GOT3 (cell line): ENCODE measurements around the gene NSMF.

Source experiments
- DNase-seq: peaks from one replicate; lab custom pipeline; 2025; ENCODE audit warnings: mixed read lengths; lab: John Stamatoyannopoulos, UW

NSMF gene

GRCh38 chr9:137432687-137433348 is 26.3 kb downstream of the NSMF start:
- no peak for DNase-seq

DNA sequence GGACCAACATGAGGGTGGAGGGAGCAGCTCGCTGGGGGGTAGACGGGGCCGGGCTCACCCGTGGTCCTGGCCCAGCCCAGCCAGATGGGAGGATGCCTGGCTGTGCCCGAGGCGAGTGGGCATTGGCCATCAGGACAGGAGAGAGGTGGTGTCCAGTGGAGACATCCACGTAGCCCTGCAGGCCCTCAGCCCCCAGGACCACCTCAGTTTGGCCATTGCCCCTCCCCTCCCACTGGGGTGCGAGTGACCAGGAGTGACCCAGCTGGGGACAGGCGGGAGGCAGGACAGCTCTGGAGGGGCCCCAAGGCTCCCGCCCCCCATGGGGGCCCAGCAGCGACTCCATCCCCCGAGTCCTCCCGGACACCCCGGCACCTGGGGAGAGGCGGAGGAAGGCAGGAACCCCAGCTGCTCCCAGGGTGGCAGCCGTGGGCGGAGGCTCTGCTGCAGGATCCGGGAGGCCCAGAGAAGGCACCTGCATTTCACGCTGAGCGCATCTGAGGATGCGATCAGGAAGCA is 27.7 kb downstream of the NSMF start:
- DNase-seq, result no peak

DNA sequence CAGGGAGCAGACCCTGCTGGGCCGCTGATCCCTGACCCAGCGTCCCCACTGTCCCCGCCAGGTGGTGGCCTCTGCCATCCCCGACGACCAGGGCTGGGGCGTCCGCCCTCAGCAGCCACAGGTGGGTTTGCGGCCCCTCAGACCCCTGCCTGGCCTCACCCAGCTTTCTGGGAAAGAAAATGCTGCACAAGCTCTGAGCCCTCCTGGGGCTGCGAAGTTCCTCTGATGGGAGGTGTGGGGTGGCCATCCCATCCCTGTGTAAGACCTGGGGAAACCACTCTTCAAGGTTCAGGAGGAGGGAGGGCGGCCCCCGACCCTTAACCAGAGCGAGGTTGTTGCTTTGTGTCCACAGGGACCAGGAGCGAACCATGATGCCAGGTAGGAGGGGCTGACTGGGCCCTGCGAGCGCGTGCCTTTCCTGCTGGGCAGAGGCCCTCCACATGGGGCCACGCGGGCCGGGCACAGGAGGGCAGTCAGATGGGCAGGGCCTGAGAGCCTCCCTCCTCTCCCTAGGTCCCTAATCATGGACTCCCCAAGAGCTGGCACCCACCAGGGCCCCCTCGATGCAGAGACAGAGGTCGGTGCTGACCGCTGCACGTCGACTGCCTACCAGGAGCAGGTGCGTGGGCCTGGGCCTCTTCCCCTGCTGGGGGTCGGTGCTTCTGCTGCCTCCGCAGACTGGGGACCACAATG is 28.3 kb downstream of the NSMF start:
- no peak for DNase-seq

- no peak for DNase-seq
Observed at GRCh38 chr9:137429974-137430722, 29.0 kb downstream of the NSMF start.

DNA sequence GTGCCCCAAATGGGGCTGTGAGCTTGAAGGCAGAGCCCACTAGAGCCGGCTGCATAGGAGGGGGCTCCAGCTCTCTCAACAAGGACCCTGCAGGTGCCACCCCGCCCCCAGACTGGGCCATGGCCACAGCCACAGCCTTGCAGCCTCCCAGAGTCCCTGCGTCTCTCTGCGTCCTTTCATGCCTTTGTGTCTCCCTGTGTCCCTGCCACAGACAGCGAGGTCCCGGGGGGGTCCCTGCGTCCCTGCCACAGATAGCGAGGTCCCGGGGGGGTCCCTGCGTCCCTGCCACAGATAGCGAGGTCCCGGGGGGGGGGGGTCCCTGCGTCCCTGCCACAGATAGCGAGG is 29.6 kb downstream of the NSMF start:
- no peak for DNase-seq

DNA sequence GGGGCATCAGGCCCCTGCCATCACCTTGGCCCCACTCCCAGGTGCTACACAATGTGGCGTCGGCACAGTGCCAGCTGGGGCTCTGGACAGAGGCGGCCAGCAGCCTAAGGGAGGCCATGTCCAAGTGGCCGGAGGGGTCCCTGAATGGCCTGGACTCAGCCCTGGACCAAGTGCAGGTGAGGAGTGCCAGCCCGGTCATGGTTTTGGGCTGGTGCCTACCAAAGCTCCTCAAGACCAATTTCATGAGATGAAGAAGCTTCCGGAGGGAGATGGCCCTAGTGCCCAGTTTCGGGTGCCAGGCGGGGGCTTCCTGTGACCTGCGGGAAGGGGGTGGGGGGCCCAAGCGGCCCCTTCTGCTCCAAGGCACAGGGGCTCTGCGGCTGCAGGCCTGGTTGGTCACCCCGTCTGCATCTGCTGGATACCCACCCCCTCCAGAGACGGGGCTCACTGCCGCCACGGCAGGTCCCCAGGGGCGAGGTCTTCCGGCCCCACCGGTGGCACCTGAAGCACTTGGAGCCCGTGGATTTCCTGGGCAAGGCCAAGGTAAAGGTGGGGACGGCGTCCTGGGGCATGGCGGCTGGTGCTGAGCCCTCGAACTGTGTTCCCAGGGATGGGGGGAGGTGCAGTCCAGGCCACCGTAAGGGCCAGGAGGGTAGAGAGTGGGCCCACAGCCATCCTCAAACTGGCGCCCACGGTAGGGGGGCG is 30.1 kb downstream of the NSMF start:
- DNase-seq, result no peak

DNA sequence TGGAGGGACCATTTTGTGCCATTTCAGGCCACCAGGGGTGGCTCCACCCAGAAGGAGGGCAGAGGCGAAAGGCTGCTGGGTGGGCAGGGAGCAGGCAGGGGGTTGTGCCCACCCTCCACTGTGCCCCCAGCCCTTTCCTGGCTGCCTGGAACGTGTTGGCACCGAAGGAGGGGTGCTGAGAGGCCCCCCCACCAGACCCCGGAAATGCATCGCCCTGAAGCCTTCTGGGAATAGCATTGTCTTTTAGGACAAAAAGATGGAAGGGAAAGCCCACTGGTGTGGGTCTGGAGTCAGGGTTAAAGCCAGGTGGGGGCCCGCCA is 30.9 kb downstream of the NSMF start:
- no peak for DNase-seq

DNA sequence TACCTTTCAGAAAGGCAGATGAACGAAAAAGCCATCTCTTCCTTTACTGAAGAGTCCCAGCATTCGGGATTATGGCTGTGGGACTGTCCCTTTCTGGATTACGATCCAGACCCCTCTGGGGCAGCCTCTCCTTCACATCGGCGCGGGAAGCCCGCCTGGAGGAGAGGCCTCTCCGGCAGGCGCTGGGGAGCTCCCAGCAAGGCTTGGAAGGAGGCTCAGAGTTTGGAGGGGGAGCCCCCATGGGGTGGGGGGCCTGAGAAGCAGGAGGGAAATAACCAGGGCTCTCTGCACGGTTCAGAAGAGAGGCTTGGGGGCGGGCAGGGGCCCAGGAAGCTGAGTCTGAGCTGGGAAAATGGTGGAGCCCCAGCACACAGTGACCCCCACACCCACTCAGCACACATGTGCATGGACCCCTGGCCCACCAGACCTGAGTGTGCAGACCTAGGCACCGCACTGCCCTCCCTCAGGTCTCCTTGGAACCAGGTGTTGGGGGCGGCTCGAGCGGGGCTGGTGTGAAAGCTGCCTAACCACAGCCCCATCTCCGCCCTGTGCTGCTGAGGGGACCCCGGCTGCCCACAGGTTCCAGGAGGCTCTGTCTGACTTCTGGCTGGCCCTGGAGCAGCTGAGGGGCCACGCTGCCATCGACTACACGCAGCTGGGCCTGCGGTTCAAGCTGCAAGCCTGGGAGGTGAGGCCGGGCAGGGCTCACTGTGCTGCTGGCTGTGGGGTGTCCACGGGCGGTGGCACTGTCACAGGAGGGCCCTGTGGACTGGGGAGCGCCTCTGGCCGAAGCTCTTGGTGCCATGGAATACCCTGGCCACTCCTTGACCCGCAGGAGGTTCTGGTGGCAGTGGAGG is 31.5 kb downstream of the NSMF start:
- no peak for DNase-seq

DNA sequence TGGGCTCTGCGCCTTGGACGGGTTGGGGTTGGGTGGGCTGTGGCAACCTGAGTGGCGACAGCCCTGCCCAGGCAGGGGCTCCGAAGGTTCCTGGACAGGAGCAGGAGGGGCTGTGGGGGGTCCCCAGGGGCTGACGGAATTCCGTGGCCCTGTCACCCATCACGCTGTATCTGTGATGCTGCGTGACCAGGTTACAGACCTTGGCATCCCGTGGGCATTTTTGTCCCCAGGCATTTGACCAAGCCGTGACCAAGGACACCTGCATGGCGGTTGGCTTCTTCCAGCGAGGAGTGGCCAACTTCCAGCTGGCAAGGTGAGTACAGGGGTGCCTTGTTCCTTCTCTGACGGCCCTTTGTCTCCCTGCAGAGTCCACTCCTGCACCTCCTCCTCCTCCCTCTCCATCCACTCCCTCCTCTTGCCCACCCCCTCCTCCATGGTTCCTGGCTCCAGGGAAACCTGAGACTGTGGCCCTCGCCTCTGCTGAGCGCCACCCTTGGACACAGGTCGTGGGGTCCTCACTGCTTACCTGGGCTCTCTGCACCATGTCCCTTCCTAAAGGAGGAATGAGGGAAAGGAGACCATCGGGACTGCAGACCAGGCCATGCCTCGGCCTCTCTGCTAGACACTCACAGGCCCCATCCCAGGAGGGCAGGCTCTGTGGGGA is 33.0 kb downstream of the NSMF start:
- DNase-seq, result no peak

DNA sequence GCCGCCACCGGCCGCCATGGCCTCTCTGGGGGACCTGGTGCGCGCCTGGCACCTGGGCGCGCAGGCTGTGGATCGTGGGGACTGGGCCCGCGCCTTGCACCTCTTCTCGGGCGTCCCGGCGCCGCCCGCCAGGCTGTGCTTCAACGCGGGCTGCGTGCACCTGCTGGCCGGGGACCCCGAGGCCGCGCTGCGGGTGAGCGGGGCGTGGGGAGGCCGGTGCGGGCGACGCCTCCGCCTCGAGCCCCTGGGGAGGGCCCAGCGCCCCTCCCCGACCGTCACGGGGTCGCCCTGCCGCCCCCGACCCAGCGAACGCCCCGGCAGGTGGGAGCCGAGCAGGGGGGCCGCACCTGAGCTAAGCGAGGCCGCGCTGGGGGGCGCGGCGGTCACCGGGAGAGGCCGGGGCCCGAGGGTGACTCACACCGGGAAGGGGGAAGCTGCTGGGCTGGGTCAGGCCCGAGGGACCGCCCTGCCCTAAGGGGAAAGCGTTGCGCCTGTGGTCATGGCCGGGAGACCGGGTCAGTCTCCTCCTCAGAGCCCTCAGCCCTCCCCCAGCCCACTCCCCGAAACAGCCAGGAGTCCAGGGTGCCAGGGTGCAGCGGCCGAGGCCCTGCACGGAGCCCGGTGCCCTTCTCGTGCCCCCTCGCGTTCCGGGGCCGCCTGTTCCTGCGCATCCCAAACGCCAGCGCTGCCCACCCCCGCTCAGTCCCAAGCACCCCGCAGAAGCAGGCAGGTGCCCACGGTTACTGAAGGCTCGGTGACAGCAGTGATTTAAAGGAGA is 35.4 kb downstream of the NSMF start:
- DNase-seq, result no peak

- no peak for DNase-seq
Observed at GRCh38 chr9:137422604-137423513, 36.3 kb downstream of the NSMF start, which contains the start of the genes EXD3 and NOXA1. Gene EXD3, minus strand, starts transcription at chr9:137423162. Its CDS starts 27,805 bp downstream, at chr9:137395357. Gene NOXA1, plus strand, starts transcription at chr9:137423393. Its CDS starts 137 bp downstream, at chr9:137423530.

GRCh38 chr9:137421838-137422603 is 37.1 kb downstream of the NSMF start:
- no peak for DNase-seq

DNA sequence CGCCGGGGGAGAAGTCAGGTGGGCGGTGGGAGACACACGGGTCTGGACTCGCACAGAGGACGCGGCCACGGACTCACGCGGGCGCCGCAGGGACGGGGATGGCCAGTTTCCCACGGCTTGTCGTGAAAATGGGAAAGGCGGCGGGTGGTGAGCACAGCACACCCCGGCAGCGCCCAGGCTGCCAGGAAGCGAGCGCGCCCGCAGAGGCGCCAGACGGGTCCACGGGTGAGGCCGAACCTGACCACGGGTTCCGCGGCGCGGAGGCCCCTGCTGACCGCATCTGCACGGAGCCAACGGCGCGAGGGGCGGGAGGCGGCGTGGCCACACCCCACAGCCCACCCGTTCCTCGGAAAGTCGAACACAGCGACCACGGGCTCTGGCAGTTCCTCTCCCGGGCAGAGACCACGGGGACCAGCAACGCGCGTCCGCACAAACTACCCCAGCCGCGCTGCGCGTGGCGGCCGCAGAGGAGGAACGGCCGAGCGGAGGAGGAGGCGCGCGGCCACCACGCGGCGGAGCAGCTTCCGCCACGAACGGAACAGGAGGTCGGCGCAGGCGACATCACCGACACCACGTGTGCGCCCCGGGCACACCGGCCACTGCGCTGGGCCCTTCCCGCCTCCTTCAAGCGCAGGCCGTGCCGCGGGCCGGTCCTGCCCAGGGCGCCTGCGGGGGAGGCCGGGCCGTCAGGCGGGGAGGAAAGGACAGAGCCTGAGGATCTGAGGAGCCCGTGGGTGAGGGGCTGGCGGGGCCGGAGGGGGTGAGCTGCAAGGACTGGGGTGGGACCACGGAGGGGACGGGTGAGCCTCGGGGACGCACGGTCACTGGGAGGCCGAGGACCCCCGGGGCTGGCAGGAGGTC is 41.7 kb downstream of the NSMF start:
- DNase-seq, result no peak

DNA sequence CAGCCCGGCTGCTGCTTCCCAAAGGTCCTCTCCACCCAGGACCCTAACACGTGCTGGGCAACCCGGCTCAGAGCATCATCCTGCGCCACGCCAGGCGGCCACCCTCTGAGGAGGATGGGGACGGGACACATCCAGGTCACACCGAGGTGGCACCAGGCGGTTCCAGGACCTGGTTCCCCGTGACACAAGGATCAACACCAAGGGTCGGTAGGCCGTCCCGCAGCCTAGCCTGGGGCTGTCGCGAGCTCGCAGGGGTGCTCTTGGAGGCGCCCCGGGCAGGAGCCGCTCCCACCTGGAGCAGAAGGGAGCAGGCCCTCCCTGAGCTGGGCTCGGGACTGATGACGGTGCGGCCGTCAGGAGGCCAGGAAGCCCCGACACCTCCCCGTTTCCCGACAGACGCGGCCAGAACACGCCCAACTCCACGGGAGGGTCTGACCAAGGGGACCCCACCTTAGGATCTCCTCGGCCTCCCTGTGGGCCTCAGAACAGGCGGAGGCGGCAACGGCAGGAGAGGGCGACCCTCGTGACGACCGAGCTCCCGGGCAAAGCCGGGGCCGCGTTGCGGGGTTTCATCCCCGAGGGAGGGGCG is 42.5 kb downstream of the NSMF start:
- no peak for DNase-seq

DNA sequence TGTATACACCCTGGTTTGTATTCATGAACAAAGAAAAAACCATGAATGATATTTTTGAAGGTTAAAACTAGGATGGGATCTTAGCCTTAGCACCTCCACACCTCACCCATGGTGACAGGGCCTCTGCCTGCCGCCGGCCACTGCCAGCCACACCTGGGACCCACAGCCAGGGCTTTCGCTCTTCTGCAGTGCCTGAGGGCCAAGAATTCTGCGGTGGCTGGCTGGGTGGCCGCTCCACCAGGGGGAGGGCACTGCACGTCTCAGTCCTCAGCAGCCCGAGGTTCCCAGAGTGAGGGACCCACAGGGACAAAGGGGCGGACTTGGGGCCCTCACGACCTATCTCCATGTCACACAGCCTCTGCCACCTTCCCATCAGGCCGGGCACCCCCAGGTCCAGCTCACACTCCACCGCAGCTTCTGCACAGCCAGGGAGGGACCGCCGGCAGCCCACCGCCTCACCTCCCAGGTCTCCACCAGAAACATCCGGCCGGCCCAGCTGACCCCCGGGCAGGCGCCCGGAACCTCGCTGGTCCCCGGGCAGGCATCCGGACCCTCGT is 43.0 kb downstream of the NSMF start:
- DNase-seq, result no peak

DNA sequence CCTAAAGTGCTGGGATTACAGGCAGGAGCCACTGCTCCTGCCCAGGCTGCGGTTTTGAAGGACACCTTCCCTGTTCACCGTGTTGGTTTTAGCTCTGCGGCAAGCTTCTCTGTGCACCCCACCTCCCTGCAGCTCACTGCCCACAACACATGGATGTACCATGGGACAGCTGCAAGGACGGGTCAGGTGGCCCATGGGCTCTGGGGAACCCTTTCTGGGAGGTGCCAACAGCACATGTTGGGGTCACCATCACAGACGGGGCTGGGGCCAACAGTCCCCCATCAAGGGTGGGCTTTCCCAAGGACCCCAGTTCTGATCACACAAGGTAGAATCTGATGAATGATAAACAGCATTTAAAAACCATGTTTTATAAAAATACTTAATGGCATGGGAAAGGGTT is 43.7 kb downstream of the NSMF start:
- DNase-seq, result no peak

GRCh38 chr9:137412431-137412830 is 46.7 kb downstream of the NSMF start:
- DNase-seq, result no peak
